ENCODE results near the gene RPN1. TPM values are rescaled to one million over a fixed set of nuclear protein-coding genes. Genes with fewer than 3 reads are reported as not detected.
"Not testable (repeated sequence)": the region's sequence is repeated elsewhere in the genome, so short reads cannot be mapped to it uniquely, and the experiment has no call there.

Gene RPN1
- total RNA-seq, 1 donor from 2014 or later, result 86.3 TPM

- H3K9me3 ChIP-seq (replicated peaks), result no peaks in the 10 kb centered on the region
- H3K27ac ChIP-seq (replicated peaks), result no peak overlapping the region
- no peaks in the 10 kb centered on the region for H3K27me3 ChIP-seq (ENCODE audit: low read depth)
- no peak for TF ChIP-seq CTCF (IDR thresholded peaks at IDR 0.05; ENCODE audit: borderline replicate concordance)
- no peaks in the 10 kb centered on the region for H3K4me1 ChIP-seq
- H3K36me3 ChIP-seq, result no peaks in the 10 kb centered on the region
- intact Hi-C loops (cut with micrococcal nuclease), result no loop called here
- H3K4me3 ChIP-seq, result no peak overlapping the region
- no peak for DNase-seq
Measured at GRCh38 chr3:128663151-128663550, 12.5 kb upstream of the RPN1 start.

DNA sequence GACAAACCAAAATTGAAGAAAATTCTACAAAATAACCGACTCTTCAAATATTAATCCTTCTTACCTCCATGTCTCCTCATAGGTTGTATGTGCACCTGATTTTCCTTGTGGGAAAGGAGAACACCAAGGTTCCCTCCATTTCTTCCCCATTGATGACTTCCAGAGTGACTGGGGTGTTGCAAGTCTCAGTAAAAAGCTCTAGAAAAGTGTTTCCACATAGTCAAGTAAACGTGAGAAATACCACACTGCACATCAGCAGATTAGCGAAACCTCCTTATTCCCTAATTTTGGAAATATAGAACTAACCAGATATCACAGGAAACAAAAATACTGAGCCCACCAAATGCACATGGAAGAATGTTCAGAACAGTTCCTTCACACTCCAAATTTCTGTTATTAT, 4.9 kb upstream of the RPN1 start:
- TF ChIP-seq CTCF (IDR thresholded peaks at IDR 0.05; ENCODE audit: borderline replicate concordance), result no peak
- no peak overlapping the region for H3K4me3 ChIP-seq
- intact Hi-C loops (cut with micrococcal nuclease), result no loop called here
- no peaks in the 10 kb centered on the region for H3K36me3 ChIP-seq
- DNase-seq, result no peak
- H3K9me3 ChIP-seq (replicated peaks), result no peaks in the 10 kb centered on the region
- no peaks in the 10 kb centered on the region for H3K27me3 ChIP-seq (ENCODE audit: low read depth)
- no peak overlapping the region for H3K27ac ChIP-seq (replicated peaks)
- peaks cover under 1% of the 10 kb centered on the region for H3K4me1 ChIP-seq

GRCh38 chr3:128653993-128654805, 3.6 kb upstream of the RPN1 start:
- DNase-seq; H3K36me3 ChIP-seq; H3K27me3 ChIP-seq (ENCODE audit: low read depth); intact Hi-C loops (cut with micrococcal nuclease); H3K27ac ChIP-seq (replicated peaks); H3K9me3 ChIP-seq (replicated peaks): not testable (repeated sequence)
- Histone ChIP-seq H3K4me1 (peaks cover 14% of the 10 kb centered on the region), H3K4me3 (peak overlapping the region; percentile 4)

GRCh38 chr3:128653383-128653992, 2.9 kb upstream of the RPN1 start:
- H3K27me3 ChIP-seq (ENCODE audit: low read depth); intact Hi-C loops (cut with micrococcal nuclease); H3K36me3 ChIP-seq; H3K9me3 ChIP-seq (replicated peaks); H3K27ac ChIP-seq (replicated peaks): not testable (repeated sequence)
- peak; percentile 39 for DNase-seq
- peak; percentile 52 for TF ChIP-seq CTCF (IDR thresholded peaks at IDR 0.05; ENCODE audit: borderline replicate concordance)
- H3K4me3 ChIP-seq, result peak overlapping the region; percentile 56
- H3K4me1 ChIP-seq, result peaks cover 21% of the 10 kb centered on the region

DNA sequence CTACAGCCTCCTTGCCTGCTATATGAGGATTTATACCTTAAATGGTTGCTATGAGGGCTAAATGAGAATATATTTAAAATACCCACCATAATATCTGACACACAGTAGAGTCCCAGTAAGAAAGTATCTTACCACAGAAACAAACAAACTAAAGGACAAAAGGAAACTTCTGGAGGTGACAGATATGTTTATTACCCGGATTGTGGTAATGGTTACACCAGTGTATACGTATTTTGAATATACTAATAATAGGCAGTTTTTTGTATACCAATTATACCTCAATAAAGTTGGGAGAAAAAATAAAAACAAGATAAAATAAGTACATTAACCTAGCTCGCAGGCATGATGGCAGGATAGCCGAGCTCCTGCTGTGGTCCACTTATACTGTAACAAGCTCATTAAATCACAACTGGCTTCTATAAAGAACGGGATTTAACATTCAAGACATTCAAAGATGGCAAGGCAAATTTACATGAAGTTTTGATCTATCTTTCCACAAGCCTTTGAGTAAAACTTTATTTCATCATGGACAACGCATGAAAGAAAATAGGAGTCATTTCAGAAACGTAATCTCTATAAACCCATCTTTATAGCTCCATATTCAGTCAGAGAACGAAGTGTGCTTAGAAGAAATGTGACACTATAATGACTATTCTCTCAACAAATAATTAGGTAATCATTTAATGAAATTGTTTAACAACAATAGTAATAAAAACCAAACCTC, 1.5 kb downstream of the RPN1 start:
- Histone ChIP-seq H3K4me3 (peak overlapping the region; percentile 89), H3K9me3 (replicated peaks) (no peaks in the 10 kb centered on the region), H3K36me3 (peaks cover 8% of the 10 kb centered on the region), H3K27ac (replicated peaks) (peak overlapping the region; percentile 96), H3K4me1 (peaks cover 43% of the 10 kb centered on the region), H3K27me3 (ENCODE audit: low read depth) (no peaks in the 10 kb centered on the region)
- TF ChIP-seq CTCF (IDR thresholded peaks at IDR 0.05; ENCODE audit: borderline replicate concordance), result no peak
- DNase-seq, result no peak
- intact Hi-C loops (cut with micrococcal nuclease), result no loop called here
